Kidney (tissue), 14 donors: ENCODE measurements around the gene HLA-F. TPM values are rescaled to one million over a fixed set of nuclear protein-coding genes. Genes with fewer than 3 reads are reported as not detected.
A peak's percentile ranks its signal among the peaks of the same experiment; 100 is the strongest.

ENCODE experiments used
- DNase-seq, 5 donors: peaks; one replicate each; pipeline ENCODE4 v3.0.0-alpha.2; 2013 to 2020
- FAIRE-seq: peaks from 2 replicates; lab custom pipeline; 2012; peaks lifted over from hg19 to GRCh38; lab: Jason Lieb, UNC
- H3K27ac ChIP-seq, 2 donors: one replicate each; pipeline ENCODE4 v1.7.0; 2013; ENCODE audit warnings: low read depth in 2 of 2, low read length in 2 of 2, inconsistent platforms in 1 of 2
- H3K27me3 ChIP-seq: one replicate; pipeline ENCODE4 v1.7.1; 2013; ENCODE audit warnings: low read length, inconsistent platforms; ENCODE audit not compliant: control insufficient read depth, insufficient read depth
- H3K36me3 ChIP-seq, 3 donors: one replicate each; pipeline versions ENCODE4 v1.7.0 to v1.7.1; 2013; ENCODE audit warnings: low read length in 3 of 3, control low read depth in 1 of 3, inconsistent platforms in 1 of 3; ENCODE audit not compliant: insufficient read depth in 3 of 3, control insufficient read depth in 2 of 3
- H3K4me1 ChIP-seq, 3 donors: one replicate each; pipeline versions ENCODE4 v1.7.0 to v1.7.1; 2013; ENCODE audit warnings: low read length in 3 of 3, inconsistent platforms in 1 of 3, low read depth in 1 of 3; ENCODE audit not compliant: control insufficient read depth in 2 of 3, insufficient read depth in 2 of 3
- H3K4me3 ChIP-seq, 3 donors: one replicate each; pipeline versions ENCODE4 v1.7.0 to v1.8.1; 2013; ENCODE audit warnings: low read length in 3 of 3, control low read depth in 1 of 3, inconsistent platforms in 1 of 3
- H3K9ac ChIP-seq, 3 donors: one replicate each; pipeline versions ENCODE4 v1.7.0 to v1.7.1; 2013; ENCODE audit warnings: low read length in 3 of 3, control low read depth in 1 of 3, inconsistent platforms in 1 of 3
- H3K9me3 ChIP-seq, 3 donors: one replicate each; pipeline versions ENCODE4 v1.7.0 to v1.7.1; 2013; ENCODE audit warnings: low read length in 3 of 3, control low read depth in 1 of 3, inconsistent platforms in 1 of 3; ENCODE audit not compliant: control insufficient read depth in 2 of 3, insufficient read depth in 1 of 3
- CTCF ChIP-seq: IDR thresholded peaks from 3 replicates; pipeline ENCODE4 v1.5.1; 2012; ENCODE audit warnings: mild to moderate bottlenecking, moderate library complexity, borderline replicate concordance; ENCODE audit not compliant: insufficient read depth; ENCODE audit errors: extremely low read depth
- intact Hi-C: fragments of 100-400 bp; cut with DNase I; formaldehyde crosslinking; loops from one replicate; pipeline ENCODE4 v1.11.1; 2022
- polyA plus RNA-seq: library from polyadenylated mRNA; stranded (reverse); fragments of 350-450 nt; fragmentation: Illumina TruSeq; extraction: RNeasy Lipid Tissue Mini Kit (QIAGEN cat#74804); gene quantifications from one replicate; pipeline ENCODE4 v1.2.3, GENCODE V29; 2014; ENCODE audit warnings: low read depth, low replicate concordance; ENCODE audit not compliant: insufficient read depth
- total RNA-seq: library from RNA; stranded (reverse); fragmentation: NEBNext Ultra II Directional; extraction: Animal tissue kit (Norgen Biotek cat#: 25700); gene quantifications from one replicate; pipeline ENCODE4 v1.2.1, GENCODE V29; 2021
- donor health status: control.
- donor health status: control.
- donor health status: control.
- donor health status: control.
- donor health status: control.
- donor health status: DM: yes; HTN: yes; CAD: no.
- donor health status: Normal renal cell carcinoma (clear cell type).

Gene HLA-F
- total and polyA plus RNA-seq, 2 donors from 2014 or later: 52.1 to 87.8 TPM

GRCh38 chr6:29696147-29697125 lies 26.8 kb upstream of the HLA-F start:
- Histone ChIP-seq H3K4me1 (no peaks in the 10 kb centered on the region), H3K9me3 (no peaks in the 10 kb centered on the region), H3K27me3 (no peaks in the 10 kb centered on the region), H3K27ac (no peak overlapping the region), H3K36me3 (no peaks in the 10 kb centered on the region), H3K4me3 (no peak overlapping the region), H3K9ac (no peak overlapping the region)
- peak; percentile 30 for TF ChIP-seq CTCF
- intact Hi-C loops: no loop called here
- DNase-seq: no peak
- no peak for FAIRE-seq

- H3K9ac ChIP-seq: no peak overlapping the region
- DNase-seq (peak in 3 of 5 donors; percentile 7 to 44 (median 42)), FAIRE-seq (no peak)
- intact Hi-C loops: loop anchor here (10.0 kb wide), 1 partner anchor 132 kb away; no protein-coding TSS in a partner anchor
- H3K27ac ChIP-seq: no peak overlapping the region
- H3K4me3 ChIP-seq: no peak overlapping the region
- H3K36me3 ChIP-seq: no peaks in the 10 kb centered on the region
- TF ChIP-seq CTCF: peak; percentile 33
- peaks cover 2% of the 10 kb centered on the region for H3K27me3 ChIP-seq
- no peaks in the 10 kb centered on the region for H3K9me3 ChIP-seq
- no peaks in the 10 kb centered on the region for H3K4me1 ChIP-seq
Measured at GRCh38 chr6:29702519-29703103, 20.6 kb upstream of the HLA-F start.

DNA sequence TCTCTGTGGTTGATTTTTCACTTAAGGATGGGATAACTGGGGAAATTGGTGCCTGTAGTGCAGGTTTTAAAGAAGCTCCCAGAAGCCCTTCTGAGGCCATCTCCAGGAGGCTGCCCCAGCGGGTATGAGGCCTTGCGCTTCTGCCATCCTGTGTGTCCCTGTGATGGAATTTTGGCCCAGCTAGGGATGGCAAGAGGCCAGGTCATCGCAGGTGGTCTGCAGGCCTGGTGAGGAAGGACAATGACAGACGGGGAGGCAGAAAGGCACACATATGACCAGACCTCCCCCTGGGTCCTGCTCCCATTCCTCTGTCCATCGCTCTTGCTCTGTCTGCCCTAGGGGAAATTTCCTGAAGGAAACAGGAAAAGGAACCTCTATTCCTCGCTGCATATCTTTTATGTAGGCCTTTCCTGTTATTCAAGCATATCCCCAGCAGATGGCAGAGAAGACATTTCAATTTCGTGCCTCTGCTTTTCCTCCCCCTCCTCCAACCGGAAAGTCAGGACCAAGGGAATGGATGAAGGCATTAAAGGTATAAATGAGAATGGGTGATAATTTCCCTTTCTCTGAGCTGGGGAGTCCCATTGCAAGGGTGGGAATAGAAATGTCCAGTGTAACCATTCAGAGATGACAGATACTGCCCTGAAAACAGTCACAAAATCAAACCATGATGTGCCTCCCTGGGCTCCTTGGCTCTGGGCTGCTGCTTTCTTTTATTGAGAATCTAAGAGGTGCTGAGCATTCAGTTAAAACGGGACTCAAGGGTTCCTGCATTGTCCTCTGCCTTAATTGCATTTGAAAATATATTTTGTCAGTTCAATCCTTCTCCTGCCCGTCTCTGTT lies 17.6 kb upstream of the HLA-F start:
- H3K9ac ChIP-seq: no peak overlapping the region
- FAIRE-seq: no peak
- intact Hi-C loops: loop anchor here (10.0 kb wide), 1 partner anchor 129 kb away; no protein-coding TSS in a partner anchor
- peaks cover 0 to 3% (median 0%) of the 10 kb centered on the region in 3 donors for H3K4me1 ChIP-seq
- H3K27ac ChIP-seq: no peak overlapping the region
- TF ChIP-seq CTCF: peak; percentile 61
- no peaks in the 10 kb centered on the region for H3K36me3 ChIP-seq
- no peak overlapping the region for H3K4me3 ChIP-seq
- peaks cover 2% of the 10 kb centered on the region for H3K27me3 ChIP-seq
- DNase-seq: peak in 3 of 5 donors; percentile 22 to 66 (median 58)
- H3K9me3 ChIP-seq: no peaks in the 10 kb centered on the region
